IPS-NIHi7 (cell line): Measurements from ENCODE around the gene GLI3.

ENCODE experiments used
- DNase-seq: peaks from one replicate; pipeline ENCODE4 v3.0.0; 2012; ENCODE audit warnings: mixed read lengths; ENCODE audit errors: extremely low spot score

The GLI3 gene

GRCh38 chr7:42175834-42176723 is 60.9 kb downstream of the GLI3 start:
- no peak for DNase-seq

GRCh38 chr7:42174391-42174912 is 62.6 kb downstream of the GLI3 start:
- no peak for DNase-seq

- no peak for DNase-seq
These were observed 66.3 kb downstream of the GLI3 start for GRCh38 chr7:42170724-42171123.

GRCh38 chr7:42168512-42168911 is 68.5 kb downstream of the GLI3 start:
- DNase-seq = no peak

GRCh38 chr7:42167631-42168236 is 69.3 kb downstream of the GLI3 start:
- DNase-seq = no peak

GRCh38 chr7:42167206-42167605 is 69.8 kb downstream of the GLI3 start:
- DNase-seq = no peak

GRCh38 chr7:42164881-42165428 is 72.1 kb downstream of the GLI3 start:
- DNase-seq = no peak

- DNase-seq = no peak
These were observed 74.3 kb downstream of the GLI3 start for GRCh38 chr7:42162560-42163325.

- DNase-seq = no peak
These were observed 75.3 kb downstream of the GLI3 start for GRCh38 chr7:42161719-42162118.

GRCh38 chr7:42161110-42161509 is 75.9 kb downstream of the GLI3 start:
- no peak for DNase-seq

- DNase-seq = no peak
These were observed 77.9 kb downstream of the GLI3 start for GRCh38 chr7:42159130-42159529.

- no peak for DNase-seq
These were observed 79.9 kb downstream of the GLI3 start for GRCh38 chr7:42156967-42157721.

- no peak for DNase-seq
These were observed 80.6 kb downstream of the GLI3 start for GRCh38 chr7:42156291-42156865.

GRCh38 chr7:42155584-42156290 is 81.3 kb downstream of the GLI3 start:
- DNase-seq = no peak

- no peak for DNase-seq
These were observed 82.8 kb downstream of the GLI3 start for GRCh38 chr7:42154173-42154572.

- no peak for DNase-seq
These were observed 84.4 kb downstream of the GLI3 start for GRCh38 chr7:42152329-42153205.

- no peak for DNase-seq
These were observed 85.7 kb downstream of the GLI3 start for GRCh38 chr7:42151309-42151708.

GRCh38 chr7:42145539-42145938 is 91.5 kb downstream of the GLI3 start:
- DNase-seq = no peak

GRCh38 chr7:42144604-42145003 is 92.4 kb downstream of the GLI3 start:
- no peak for DNase-seq
